SK-N-SH (cell line): ENCODE data around the gene CD19. TPM values are rescaled to one million over a fixed set of nuclear protein-coding genes. Genes with fewer than 3 reads are reported as not detected.
"Not testable (repeated sequence)": the region's sequence is repeated elsewhere in the genome, so short reads cannot be mapped to it uniquely, and the experiment has no call there.

ENCODE experiments used
- CTCF ChIA-PET: fragments of 300-600, 350-600 bp; formaldehyde crosslinking; extraction: SDS; loops from one replicate; lab custom pipeline; 2021; lab: Yijun Ruan, JAX
- POLR2A ChIA-PET: fragments of 350-600 bp; sonication (Branson Sonifier 250); formaldehyde crosslinking; extraction: SDS; loops from one replicate; lab custom pipeline; 2020; ENCODE audit warnings: antibody characterized with exemption, inconsistent platforms; lab: Yijun Ruan, JAX
- DNase-seq: peaks from one replicate; pipeline ENCODE4 v3.0.0; 2012
- H2AFZ ChIP-seq: fragments of 200-600 bp; sonication (generic); 2 replicates; pipeline ENCODE4 v1.8.1; 2016; ENCODE audit warnings: antibody characterized with exemption, mild to moderate bottlenecking, low read depth
- H3F3A ChIP-seq: fragments of 200-600 bp; sonication (generic); replicated peaks from 2 replicates; pipeline ENCODE3; 2016; ENCODE audit warnings: antibody characterized with exemption, mild to moderate bottlenecking; ENCODE audit not compliant: insufficient read depth
- H3K27ac ChIP-seq, 2 experiments: fragments of 200-500 bp in 1 of 2; fragments of 200-600 bp in 1 of 2; sonication (Bioruptor generic) in 1 of 2; sonication (generic), shearing (Covaris generic) in 1 of 2; 2 replicates each; pipeline versions ENCODE4 v1.5.1 to v1.6.1; 2014 to 2016; ENCODE audit warnings: low read depth in 2 of 2, inconsistent platforms in 1 of 2, low read length in 1 of 2, mild to moderate bottlenecking in 1 of 2, mixed read lengths in 1 of 2
- H3K27me3 ChIP-seq: fragments of 200-600 bp; sonication (generic), shearing (Covaris generic); 2 replicates; pipeline ENCODE4 v1.6.1; 2016; ENCODE audit warnings: mixed run types; ENCODE audit not compliant: insufficient read depth
- H3K36me3 ChIP-seq, 2 experiments: fragments of 200-500 bp in 1 of 2; fragments of 200-600 bp in 1 of 2; sonication (Bioruptor generic) in 1 of 2; sonication (generic) in 1 of 2; replicated peaks in 1 of 2; 2 replicates each; pipeline versions ENCODE3 to v1.5.1; 2014 to 2016; ENCODE audit warnings: low read length in 1 of 2, mild to moderate bottlenecking in 1 of 2; ENCODE audit not compliant: insufficient read depth in 2 of 2, control insufficient read depth in 1 of 2
- H3K4me1 ChIP-seq, 2 experiments: fragments of 200-500 bp in 1 of 2; fragments of 200-600 bp in 1 of 2; sonication (Bioruptor generic) in 1 of 2; sonication (generic), shearing (Covaris generic) in 1 of 2; 2 replicates each; pipeline versions ENCODE4 v1.5.1 to v1.6.1; 2014 to 2016; ENCODE audit warnings: low read depth in 1 of 2, low read length in 1 of 2, mixed run types in 1 of 2; ENCODE audit not compliant: insufficient read depth in 2 of 2, control insufficient read depth in 1 of 2
- H3K4me2 ChIP-seq: fragments of 200-600 bp; sonication (generic), shearing (Covaris generic); 2 replicates; pipeline ENCODE4 v1.6.1; 2017; ENCODE audit warnings: mixed run types
- H3K4me3 ChIP-seq, 2 experiments: fragments of 200-500 bp in 1 of 2; fragments of 200-600 bp in 1 of 2; sonication (Bioruptor generic) in 1 of 2; sonication (generic), shearing (Covaris generic) in 1 of 2; 2 replicates each; pipeline versions ENCODE4 v1.5.1 to v1.8.1; 2014 to 2016; ENCODE audit warnings: low read depth in 2 of 2, inconsistent platforms in 1 of 2, low read length in 1 of 2, mild to moderate bottlenecking in 1 of 2, mixed read lengths in 1 of 2, moderate library complexity in 1 of 2
- H3K79me2 ChIP-seq: fragments of 200-600 bp; sonication (generic); 2 replicates; pipeline ENCODE4 v1.8.1; 2017; ENCODE audit warnings: mild to moderate bottlenecking; ENCODE audit not compliant: insufficient read depth
- H3K9ac ChIP-seq: fragments of 200-600 bp; sonication (generic); 2 replicates; pipeline ENCODE4 v1.6.1; 2017; ENCODE audit warnings: mixed run types
- H3K9me2 ChIP-seq: fragments of 200-600 bp; sonication (generic); 2 replicates; pipeline ENCODE4 v1.6.1; 2017; ENCODE audit warnings: mixed run types
- H3K9me3 ChIP-seq: fragments of 200-600 bp; sonication (generic); 2 replicates; pipeline ENCODE4 v1.6.1; 2017; ENCODE audit warnings: mixed run types, mild to moderate bottlenecking, moderate library complexity
- H4K20me1 ChIP-seq: fragments of 200-600 bp; sonication (generic); 2 replicates; pipeline ENCODE4 v1.6.1; 2017; ENCODE audit warnings: mild to moderate bottlenecking, mixed run types; ENCODE audit not compliant: insufficient read depth
- CHD2 ChIP-seq: fragments of 150-350 bp; IDR thresholded peaks from 2 replicates; pipeline ENCODE4 v1.6.1; 2018; ENCODE audit warnings: low read length; ENCODE audit not compliant: partially characterized antibody
- EP300 ChIP-seq, 2 experiments: IDR thresholded peaks; 2 replicates each; pipeline versions ENCODE4 v1.4.0 to v1.6.1; 2012; ENCODE audit warnings: borderline replicate concordance in 1 of 2, low read depth in 1 of 2, low read length in 1 of 2
- EZH2phosphoT487 ChIP-seq: fragments of 200-600 bp; sonication (generic); IDR thresholded peaks from 2 replicates; pipeline ENCODE4 v1.6.1; 2017; ENCODE audit warnings: low read depth, mixed run types, mild to moderate bottlenecking, antibody characterized with exemption, moderate library complexity, borderline replicate concordance
- MXI1 ChIP-seq: IDR thresholded peaks from 2 replicates; pipeline ENCODE4 v1.6.1; 2012; ENCODE audit warnings: mild to moderate bottlenecking, low read depth, low read length, improper control_type of control experiment
- RFX5 ChIP-seq: IDR thresholded peaks from 2 replicates; pipeline ENCODE4 v1.6.1; 2012; ENCODE audit warnings: mild to moderate bottlenecking, improper control_type of control experiment, low read length
- RXRA ChIP-seq: IDR thresholded peaks from 2 replicates; pipeline ENCODE4 v1.4.0; 2012; ENCODE audit warnings: low read depth, mild to moderate bottlenecking, borderline replicate concordance
- SIN3A ChIP-seq: IDR thresholded peaks from 2 replicates; pipeline ENCODE4 v1.6.1; 2012; ENCODE audit warnings: low read depth, mild to moderate bottlenecking, low read length, moderate library complexity, borderline replicate concordance
- SMC3 ChIP-seq: IDR thresholded peaks from 2 replicates; pipeline ENCODE4 v1.6.1; 2012; ENCODE audit warnings: low read depth, low read length, improper control_type of control experiment
- TCF12 ChIP-seq: IDR thresholded peaks from 2 replicates; pipeline ENCODE4 v1.4.0; 2012
- WGBS: methylation state at CpG from one replicate; pipeline ENCODE4 v1.1.6; 2017; ENCODE audit warnings: low lambda C conversion rate; 5-methylcytosine and 5-hydroxymethylcytosine counted together
- polyA plus RNA-seq, 3 experiments: library from polyadenylated mRNA; depleted of rRNA; stranded (reverse); fragments of >200 nt; gene quantifications; 2 replicates each; pipeline ENCODE4 v1.2.3, GENCODE V29; 2012
- TF ChIP-seq, protein P1 (sequence below): IDR thresholded peaks from 2 replicates; pipeline ENCODE4 v1.4.0; 2012; ENCODE audit warnings: low read depth
- TF ChIP-seq, protein P2 (sequence below): fragments of 200-600 bp; sonication (generic); IDR thresholded peaks from 2 replicates; pipeline ENCODE4 v1.6.1; 2017; ENCODE audit warnings: antibody characterized with exemption, mild to moderate bottlenecking, moderate library complexity
- TF ChIP-seq, protein P3 (sequence below): IDR thresholded peaks from 2 replicates; pipeline ENCODE4 v1.4.0; 2012; ENCODE audit warnings: low read depth, borderline replicate concordance

The CD19 gene
- polyA plus RNA-seq, 1 of the 3 experiments (the other 2 are of a cell fraction), result not detected

DNA sequence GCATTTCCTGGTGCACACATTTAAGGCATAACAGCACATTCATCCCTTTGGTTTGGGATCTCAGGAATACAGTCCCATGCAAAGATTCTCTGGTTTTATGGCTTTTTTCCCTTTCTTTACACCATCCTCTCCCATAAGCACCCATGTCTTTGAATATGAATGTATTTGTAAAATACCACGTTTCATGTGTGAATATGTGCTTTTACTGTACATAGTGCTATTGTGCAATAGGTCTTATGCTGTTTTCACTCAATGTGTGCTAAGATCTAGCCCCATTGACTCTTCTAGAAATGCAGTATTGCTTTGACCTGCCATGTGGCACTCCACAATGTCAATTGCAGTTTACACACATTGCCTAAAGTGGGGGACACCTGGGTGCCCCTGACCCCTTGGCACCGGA, 32.7 kb downstream of the CD19 start:
- peaks cover 19 to 33% of the 10 kb centered on the region in 2 experiments for H3K36me3 ChIP-seq
- H3K9me3 ChIP-seq, result no peaks in the 10 kb centered on the region
- H3K27me3 ChIP-seq, result no peaks in the 10 kb centered on the region
- peaks cover 4% of the 10 kb centered on the region for H3F3A ChIP-seq
- H3K9me2 ChIP-seq, result no peaks in the 10 kb centered on the region
- H3K9ac ChIP-seq, result no peak overlapping the region
- 85% methylated on average over 2 of the region's 2 CpGs for WGBS
- no peak for DNase-seq
- no peak overlapping the region for H3K4me2 ChIP-seq
- H3K4me1 ChIP-seq, result no peaks in the 10 kb centered on the region
- H3K79me2 ChIP-seq, result no peaks in the 10 kb centered on the region
- H3K27ac ChIP-seq, result no peak overlapping the region
- no peaks in the 10 kb centered on the region for H4K20me1 ChIP-seq
- no peak overlapping the region for H2AFZ ChIP-seq
- ChIA-PET CTCF (interaction anchor here (1.0 kb wide), 1 partner anchor 118 kb away, joined by 3 read pairs; the partner anchor contains the start of gene TUFM), POLR2A (no interaction called here)
- no peak overlapping the region for H3K4me3 ChIP-seq
- TF ChIP-seq RFX5, result no peak
- no peak for TF ChIP-seq EP300 (IDR thresholded peaks at IDR 0.05; ENCODE audit: borderline replicate concordance in 1 of 2, low read depth in 1 of 2, low read length in 1 of 2)
- TF ChIP-seq MXI1, result no peak
- no peak for TF ChIP-seq EZH2phosphoT487
- TF ChIP-seq SMC3, result no peak
- TF ChIP-seq, protein P1, sequence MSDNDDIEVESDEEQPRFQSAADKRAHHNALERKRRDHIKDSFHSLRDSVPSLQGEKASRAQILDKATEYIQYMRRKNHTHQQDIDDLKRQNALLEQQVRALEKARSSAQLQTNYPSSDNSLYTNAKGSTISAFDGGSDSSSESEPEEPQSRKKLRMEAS, result no peak
- no peak for TF ChIP-seq TCF12
- no peak for TF ChIP-seq SIN3A
- TF ChIP-seq, protein P2, sequence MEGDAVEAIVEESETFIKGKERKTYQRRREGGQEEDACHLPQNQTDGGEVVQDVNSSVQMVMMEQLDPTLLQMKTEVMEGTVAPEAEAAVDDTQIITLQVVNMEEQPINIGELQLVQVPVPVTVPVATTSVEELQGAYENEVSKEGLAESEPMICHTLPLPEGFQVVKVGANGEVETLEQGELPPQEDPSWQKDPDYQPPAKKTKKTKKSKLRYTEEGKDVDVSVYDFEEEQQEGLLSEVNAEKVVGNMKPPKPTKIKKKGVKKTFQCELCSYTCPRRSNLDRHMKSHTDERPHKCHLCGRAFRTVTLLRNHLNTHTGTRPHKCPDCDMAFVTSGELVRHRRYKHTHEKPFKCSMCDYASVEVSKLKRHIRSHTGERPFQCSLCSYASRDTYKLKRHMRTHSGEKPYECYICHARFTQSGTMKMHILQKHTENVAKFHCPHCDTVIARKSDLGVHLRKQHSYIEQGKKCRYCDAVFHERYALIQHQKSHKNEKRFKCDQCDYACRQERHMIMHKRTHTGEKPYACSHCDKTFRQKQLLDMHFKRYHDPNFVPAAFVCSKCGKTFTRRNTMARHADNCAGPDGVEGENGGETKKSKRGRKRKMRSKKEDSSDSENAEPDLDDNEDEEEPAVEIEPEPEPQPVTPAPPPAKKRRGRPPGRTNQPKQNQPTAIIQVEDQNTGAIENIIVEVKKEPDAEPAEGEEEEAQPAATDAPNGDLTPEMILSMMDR, result no peak
- TF ChIP-seq CHD2, result no peak
- TF ChIP-seq, all 33 proteins: peak for 0

DNA sequence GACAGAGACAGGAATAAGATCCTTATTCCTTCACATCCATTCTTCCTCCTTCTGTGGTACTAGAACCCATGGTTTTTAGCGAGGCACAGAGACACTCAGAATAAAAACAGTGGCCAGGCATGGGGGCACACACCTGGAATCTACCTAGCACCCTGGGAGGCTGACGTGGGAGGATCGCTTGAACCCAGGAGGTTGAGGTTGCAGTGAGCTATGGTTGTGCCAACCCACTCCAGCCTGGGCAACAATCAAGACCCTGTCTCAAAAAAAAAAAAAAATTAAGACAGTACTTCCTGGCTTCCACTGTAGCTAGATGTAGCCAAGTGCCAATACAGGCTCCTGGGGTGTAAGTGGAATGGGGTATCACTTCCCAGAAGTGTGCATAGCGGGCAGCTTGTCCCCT, 35.4 kb downstream of the CD19 start:
- Histone ChIP-seq H3K79me2 (no peaks in the 10 kb centered on the region), H3K4me3 (no peak overlapping the region)
- TF ChIP-seq CHD2 (no peak), RXRA (no peak)
- TF ChIP-seq, protein P3, sequence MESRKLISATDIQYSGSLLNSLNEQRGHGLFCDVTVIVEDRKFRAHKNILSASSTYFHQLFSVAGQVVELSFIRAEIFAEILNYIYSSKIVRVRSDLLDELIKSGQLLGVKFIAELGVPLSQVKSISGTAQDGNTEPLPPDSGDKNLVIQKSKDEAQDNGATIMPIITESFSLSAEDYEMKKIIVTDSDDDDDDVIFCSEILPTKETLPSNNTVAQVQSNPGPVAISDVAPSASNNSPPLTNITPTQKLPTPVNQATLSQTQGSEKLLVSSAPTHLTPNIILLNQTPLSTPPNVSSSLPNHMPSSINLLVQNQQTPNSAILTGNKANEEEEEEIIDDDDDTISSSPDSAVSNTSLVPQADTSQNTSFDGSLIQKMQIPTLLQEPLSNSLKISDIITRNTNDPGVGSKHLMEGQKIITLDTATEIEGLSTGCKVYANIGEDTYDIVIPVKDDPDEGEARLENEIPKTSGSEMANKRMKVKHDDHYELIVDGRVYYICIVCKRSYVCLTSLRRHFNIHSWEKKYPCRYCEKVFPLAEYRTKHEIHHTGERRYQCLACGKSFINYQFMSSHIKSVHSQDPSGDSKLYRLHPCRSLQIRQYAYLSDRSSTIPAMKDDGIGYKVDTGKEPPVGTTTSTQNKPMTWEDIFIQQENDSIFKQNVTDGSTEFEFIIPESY, result no peak
- TF ChIP-seq, protein P1, result no peak
- TF ChIP-seq, all 33 proteins: peak for 0
- POLR2A ChIA-PET, result no interaction called here
- no peak overlapping the region for H3K27ac ChIP-seq
- H3K9me3 ChIP-seq, result no peaks in the 10 kb centered on the region
- DNase-seq, result no peak
- H3K27me3 ChIP-seq, result no peaks in the 10 kb centered on the region
- H3K36me3 ChIP-seq, result peaks cover 8 to 27% of the 10 kb centered on the region in 2 experiments
- no peaks in the 10 kb centered on the region for H4K20me1 ChIP-seq
- H2AFZ ChIP-seq, result no peak overlapping the region
- H3K4me2 ChIP-seq, result no peak overlapping the region
- no peaks in the 10 kb centered on the region for H3K9me2 ChIP-seq
- CTCF ChIA-PET, result interaction anchor here (1.7 kb wide), 1 partner anchor 10 kb away, joined by 8 read pairs; no protein-coding TSS in a partner anchor
- H3K9ac ChIP-seq, result no peak overlapping the region
- H3K4me1 ChIP-seq, result no peaks in the 10 kb centered on the region
- peaks cover 4% of the 10 kb centered on the region for H3F3A ChIP-seq
- whole genome bisulfite sequencing, result 87% methylated on average over 4 of the region's 4 CpGs

DNA sequence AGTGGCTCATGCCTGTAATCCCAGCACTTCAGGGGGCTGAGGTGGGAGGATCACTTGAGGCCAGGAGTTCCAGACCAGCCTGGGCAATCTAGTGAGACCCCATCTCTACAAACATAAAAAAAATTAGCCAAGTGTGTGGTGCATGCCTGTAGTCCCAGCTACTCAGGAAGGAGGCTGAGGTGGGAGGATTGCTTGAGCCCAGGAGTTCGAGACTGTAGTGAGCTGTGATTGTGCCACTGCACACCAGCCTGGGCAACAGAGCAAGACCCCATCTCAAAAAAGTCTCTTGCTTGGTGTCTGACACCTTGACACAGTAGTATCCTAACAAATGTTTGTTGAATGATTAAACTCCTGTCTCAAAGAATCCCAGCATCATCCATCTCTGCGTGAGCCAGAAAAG, 37.9 kb downstream of the CD19 start:
- H3K4me3 ChIP-seq, H3K9me2 ChIP-seq, DNase-seq, H2AFZ ChIP-seq, H3K36me3 ChIP-seq, H3K4me2 ChIP-seq, H3K27me3 ChIP-seq, H3K79me2 ChIP-seq, H4K20me1 ChIP-seq, CTCF ChIA-PET, H3K9me3 ChIP-seq, H3K9ac ChIP-seq, H3K4me1 ChIP-seq, H3K27ac ChIP-seq: not testable (repeated sequence)
- WGBS, result 75% methylated on average over 2 of the region's 2 CpGs
- POLR2A ChIA-PET, result interaction anchor here (0.6 kb wide), 1 partner anchor 9 kb away, joined by 3 read pairs; no protein-coding TSS in a partner anchor
- H3F3A ChIP-seq, result peaks cover 11% of the 10 kb centered on the region
